GM12872 (cell line): ENCODE results near the gene UGT2B17.

Source experiments
- TF ChIP-seq, protein P1 (sequence below): IDR thresholded peaks from 3 replicates; pipeline ENCODE4 v1.5.1; 2011; ENCODE audit warnings: low read depth, mild to moderate bottlenecking, low read length, moderate library complexity; ENCODE audit not compliant: insufficient read depth

UGT2B17 gene

DNA sequence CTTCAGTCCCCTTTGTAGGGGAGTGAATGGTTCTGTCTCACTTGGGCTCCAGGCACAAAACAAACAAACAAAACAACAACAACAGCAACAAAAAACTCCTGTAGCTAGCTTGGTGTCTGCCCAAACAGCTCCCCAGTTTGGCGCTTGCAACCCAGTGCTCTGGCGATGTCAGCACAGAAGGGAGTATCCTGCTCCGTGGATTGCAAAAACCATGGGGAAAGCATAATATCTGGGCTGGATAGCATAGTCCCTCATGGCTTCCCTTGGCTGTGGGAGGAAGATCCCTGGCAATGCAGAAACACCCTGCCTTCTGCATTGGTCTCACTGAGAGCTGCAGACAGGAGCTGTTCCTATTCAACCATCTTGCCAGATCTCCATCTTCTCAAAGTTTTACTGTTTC is 39.7 kb downstream of the UGT2B17 start:
- TF ChIP-seq, protein P1, sequence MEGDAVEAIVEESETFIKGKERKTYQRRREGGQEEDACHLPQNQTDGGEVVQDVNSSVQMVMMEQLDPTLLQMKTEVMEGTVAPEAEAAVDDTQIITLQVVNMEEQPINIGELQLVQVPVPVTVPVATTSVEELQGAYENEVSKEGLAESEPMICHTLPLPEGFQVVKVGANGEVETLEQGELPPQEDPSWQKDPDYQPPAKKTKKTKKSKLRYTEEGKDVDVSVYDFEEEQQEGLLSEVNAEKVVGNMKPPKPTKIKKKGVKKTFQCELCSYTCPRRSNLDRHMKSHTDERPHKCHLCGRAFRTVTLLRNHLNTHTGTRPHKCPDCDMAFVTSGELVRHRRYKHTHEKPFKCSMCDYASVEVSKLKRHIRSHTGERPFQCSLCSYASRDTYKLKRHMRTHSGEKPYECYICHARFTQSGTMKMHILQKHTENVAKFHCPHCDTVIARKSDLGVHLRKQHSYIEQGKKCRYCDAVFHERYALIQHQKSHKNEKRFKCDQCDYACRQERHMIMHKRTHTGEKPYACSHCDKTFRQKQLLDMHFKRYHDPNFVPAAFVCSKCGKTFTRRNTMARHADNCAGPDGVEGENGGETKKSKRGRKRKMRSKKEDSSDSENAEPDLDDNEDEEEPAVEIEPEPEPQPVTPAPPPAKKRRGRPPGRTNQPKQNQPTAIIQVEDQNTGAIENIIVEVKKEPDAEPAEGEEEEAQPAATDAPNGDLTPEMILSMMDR: no peak

DNA sequence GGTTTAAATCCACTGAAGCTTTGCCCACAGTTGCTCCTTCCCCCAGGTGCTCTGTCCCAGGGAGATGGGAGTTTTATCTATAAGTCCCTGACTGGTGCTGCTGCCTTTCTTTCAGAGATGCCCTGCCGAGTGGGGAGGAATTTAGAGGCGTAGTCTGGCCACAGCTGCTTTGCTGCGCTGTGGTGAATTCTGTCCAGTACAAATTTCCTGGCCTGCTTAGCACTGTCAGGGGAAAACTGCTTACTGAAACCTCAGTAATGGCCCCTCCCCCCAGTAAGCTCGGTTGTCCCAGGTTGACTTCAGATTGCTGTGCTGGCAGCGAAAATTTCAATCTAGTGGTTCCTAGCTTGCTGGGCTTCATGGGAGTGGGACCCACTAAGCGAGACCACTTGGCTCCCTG is 40.1 kb downstream of the UGT2B17 start:
- TF ChIP-seq, protein P1: no peak

DNA sequence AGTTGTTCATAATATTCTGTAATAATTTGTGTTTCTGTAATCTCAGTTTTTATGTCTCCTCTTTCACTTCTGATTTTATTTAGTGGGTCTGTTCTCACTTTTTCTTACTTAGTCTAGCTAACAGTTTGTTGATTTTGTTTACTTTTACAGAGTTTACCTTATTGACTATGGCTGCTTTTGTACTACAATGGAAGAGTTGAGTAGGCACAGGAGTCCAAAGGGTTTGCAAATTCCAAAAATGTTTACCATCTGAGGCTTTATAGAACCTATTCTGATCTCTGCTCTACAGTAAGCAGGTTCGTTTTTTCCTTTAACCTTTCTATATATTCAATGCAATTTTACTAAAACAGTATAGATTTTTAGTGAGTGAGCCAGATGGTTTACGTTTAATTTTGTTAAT is 55.1 kb downstream of the UGT2B17 start:
- TF ChIP-seq, protein P1: no peak

DNA sequence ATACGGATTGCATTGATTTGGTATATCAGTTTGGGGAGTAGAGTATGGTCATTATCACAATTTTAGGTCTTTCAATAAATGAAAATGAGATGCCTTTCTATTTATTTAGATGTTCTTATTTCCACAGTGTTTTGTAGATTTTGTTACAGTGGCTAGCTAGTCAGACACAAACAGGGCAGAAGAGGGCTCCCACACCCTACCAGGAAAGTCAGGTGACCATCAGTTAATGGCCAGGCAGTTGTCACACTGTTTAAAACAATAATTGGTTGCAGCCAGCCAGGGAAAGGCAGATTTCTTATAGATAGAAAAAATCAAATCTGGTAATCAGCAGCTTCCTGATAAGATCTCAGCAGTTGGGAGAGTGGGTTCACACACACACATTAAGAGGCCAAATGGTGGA is 57.2 kb downstream of the UGT2B17 start:
- TF ChIP-seq, protein P1: no peak

DNA sequence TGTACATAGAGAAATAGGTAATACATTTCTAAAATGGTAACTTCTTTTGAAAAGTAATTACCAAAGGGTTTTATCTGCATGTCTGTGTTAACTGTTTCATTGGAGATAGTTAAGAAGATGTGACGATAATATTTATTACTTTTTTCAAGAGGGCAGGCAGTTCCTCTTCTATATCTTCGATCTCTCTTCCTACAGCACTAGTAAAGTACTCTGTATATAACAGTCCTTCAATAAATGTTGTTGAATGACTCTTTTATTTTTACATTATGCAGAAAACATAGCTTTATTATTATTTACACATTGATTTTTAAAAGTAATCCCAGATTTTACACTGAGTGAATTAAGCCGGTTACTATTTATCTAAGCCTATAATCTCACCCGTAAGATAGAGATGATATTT is 77.1 kb downstream of the UGT2B17 start:
- TF ChIP-seq, protein P1: no peak

DNA sequence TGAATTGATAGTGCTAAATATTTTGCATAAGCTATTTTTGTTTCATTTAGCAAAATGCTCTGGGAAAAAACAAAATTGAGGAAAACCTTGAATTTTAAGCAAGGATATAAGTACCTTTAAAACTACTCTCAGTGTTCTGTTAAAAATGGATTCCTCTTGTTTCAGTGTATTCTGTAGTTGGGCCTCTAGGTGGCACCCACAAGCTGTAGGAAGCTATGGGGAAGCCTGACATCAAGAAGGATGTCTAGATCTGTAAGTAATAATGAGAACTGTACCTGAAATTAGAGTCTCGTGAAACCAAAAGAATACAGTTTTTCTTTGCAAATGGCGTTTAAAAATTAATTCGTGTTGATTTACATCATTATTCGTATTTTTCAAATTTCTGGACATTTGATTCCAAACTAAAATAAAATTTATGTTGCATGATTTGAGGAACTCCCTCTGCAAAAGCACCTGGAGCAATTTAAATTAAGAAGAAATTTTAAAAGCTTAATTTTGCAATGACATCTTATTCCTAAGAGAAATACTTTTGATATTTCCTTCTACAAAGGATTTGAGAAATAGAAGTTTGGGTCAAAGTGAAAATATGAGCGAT is 77.6 kb downstream of the UGT2B17 start:
- TF ChIP-seq, protein P1: peak; percentile 67

DNA sequence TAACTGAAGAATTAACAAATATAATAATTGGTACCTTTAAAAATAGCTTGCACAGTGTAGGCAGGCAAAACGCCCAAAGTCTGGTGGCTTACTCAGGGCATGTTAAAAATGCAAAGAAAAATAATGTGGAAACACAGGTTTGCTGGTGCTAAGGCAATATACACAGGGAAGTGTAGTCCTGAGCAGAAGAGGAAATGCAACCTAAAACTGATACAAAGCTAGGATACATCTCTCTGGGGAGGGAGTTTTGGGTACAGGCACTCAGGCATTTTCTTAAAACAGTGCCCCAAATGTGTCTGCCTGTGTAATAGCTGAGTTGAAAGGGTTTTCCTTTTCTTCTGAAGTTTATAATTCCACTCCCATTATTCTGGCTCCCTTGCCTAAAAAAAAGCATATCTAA is 81.4 kb downstream of the UGT2B17 start:
- TF ChIP-seq, protein P1: no peak
